ENCODE results near the gene PTPN11. TPM values are rescaled to one million over a fixed set of nuclear protein-coding genes. Genes with fewer than 3 reads are reported as not detected.
"Not testable (repeated sequence)": the region's sequence is repeated elsewhere in the genome, so short reads cannot be mapped to it uniquely, and the experiment has no call there.

The PTPN11 gene
- total and polyA plus RNA-seq, 2 donors from 2014 or later = 20.0 to 105 TPM

DNA sequence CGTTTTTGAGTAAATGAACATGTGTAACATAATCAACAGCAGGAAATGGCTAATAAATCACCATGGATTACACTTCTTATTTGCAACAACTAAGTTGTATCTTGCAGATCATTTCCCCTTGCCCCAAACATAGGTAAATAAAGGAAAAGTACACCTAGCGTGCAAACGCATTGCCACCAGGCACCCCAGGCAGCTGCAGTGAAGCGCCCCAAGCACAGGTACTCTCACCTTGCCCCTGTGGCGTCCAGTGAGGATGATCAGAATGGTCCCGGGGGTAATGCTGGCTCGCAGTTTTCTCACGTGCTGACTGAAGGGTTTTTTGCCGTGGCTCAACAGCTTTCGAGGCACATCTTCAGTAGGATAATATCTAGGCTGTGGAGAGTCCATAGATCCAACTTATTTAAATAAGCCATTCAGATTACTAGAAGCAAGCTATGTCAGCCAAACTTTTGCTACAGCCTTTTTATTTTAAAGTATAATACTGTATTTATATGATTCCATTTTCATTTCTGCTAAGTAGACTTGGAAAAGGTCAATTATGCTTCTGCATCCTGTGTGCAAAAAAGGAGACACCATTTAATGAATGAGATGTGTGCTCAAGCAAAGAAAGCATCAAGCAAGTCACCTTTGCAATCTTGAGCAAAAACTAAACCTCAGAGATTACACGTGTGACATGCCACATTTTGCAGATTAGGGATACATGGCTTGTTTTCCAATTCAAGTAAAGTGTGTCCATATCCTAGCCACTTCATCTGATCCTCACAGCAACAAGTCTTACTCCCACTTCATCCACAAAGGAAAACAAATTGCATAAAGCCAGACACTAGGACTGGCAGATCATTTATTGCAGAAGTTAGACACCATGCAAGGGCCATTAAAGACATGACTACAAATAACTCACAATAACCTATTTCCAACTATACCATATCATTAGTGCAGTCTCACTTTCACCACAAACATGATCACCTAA is 11.9 kb upstream of the PTPN11 start:
- H3K36me3 ChIP-seq (ENCODE audit: control insufficient read depth in 2 of 3, insufficient read depth in 3 of 3, low read length in 3 of 3) = peaks cover 9 to 34% (median 20%) of the 10 kb centered on the region in 3 donors
- H3K9me3 ChIP-seq (ENCODE audit: control insufficient read depth in 2 of 3, insufficient read depth in 1 of 3, low read length in 3 of 3) = no peaks in the 10 kb centered on the region
- H3K27me3 ChIP-seq (ENCODE audit: control insufficient read depth, insufficient read depth, low read length) = no peaks in the 10 kb centered on the region
- no peak overlapping the region for H3K27ac ChIP-seq (ENCODE audit: low read depth in 2 of 2, low read length in 2 of 2)
- FAIRE-seq (no peak), DNase-seq (no peak)
- H3K4me1 ChIP-seq (ENCODE audit: control insufficient read depth in 2 of 3, insufficient read depth in 2 of 3, low read depth in 1 of 3, low read length in 3 of 3) = peaks cover 0 to 11% (median 5%) of the 10 kb centered on the region in 3 donors
- no peak overlapping the region for H3K4me3 ChIP-seq (ENCODE audit: low read length in 3 of 3)
- intact Hi-C loops (cut with DNase I) = no loop called here
- TF ChIP-seq, protein P1, sequence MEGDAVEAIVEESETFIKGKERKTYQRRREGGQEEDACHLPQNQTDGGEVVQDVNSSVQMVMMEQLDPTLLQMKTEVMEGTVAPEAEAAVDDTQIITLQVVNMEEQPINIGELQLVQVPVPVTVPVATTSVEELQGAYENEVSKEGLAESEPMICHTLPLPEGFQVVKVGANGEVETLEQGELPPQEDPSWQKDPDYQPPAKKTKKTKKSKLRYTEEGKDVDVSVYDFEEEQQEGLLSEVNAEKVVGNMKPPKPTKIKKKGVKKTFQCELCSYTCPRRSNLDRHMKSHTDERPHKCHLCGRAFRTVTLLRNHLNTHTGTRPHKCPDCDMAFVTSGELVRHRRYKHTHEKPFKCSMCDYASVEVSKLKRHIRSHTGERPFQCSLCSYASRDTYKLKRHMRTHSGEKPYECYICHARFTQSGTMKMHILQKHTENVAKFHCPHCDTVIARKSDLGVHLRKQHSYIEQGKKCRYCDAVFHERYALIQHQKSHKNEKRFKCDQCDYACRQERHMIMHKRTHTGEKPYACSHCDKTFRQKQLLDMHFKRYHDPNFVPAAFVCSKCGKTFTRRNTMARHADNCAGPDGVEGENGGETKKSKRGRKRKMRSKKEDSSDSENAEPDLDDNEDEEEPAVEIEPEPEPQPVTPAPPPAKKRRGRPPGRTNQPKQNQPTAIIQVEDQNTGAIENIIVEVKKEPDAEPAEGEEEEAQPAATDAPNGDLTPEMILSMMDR (IDR thresholded peaks at IDR 0.05; ENCODE audit: borderline replicate concordance, extremely low read depth, insufficient read depth) = no peak
- no peak overlapping the region for H3K9ac ChIP-seq (ENCODE audit: low read length in 3 of 3)

DNA sequence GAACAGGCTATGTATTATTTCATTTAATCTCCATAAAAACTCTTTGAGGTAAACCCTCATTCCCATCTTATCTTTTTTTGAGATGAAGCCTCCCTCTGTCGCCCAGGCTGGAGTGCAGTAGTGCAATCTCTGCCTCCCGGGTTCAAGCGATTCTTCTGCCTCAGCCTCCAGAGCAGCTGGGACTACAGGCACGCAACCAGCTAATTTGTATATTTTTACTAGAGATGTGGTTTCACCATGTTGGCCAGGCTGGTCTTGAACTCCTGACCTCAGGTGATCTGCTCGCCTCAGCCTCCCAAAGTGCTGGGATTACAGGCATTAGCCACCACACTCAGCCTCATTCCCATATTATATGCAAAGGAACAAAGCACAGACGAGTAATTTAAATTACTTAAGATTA is 11.1 kb upstream of the PTPN11 start:
- FAIRE-seq; intact Hi-C loops (cut with DNase I); H3K4me3 ChIP-seq (ENCODE audit: low read length in 3 of 3); DNase-seq; H3K27ac ChIP-seq (ENCODE audit: low read depth in 2 of 2, low read length in 2 of 2); H3K9me3 ChIP-seq (ENCODE audit: control insufficient read depth in 2 of 3, insufficient read depth in 1 of 3, low read length in 3 of 3); H3K27me3 ChIP-seq (ENCODE audit: control insufficient read depth, insufficient read depth, low read length): not testable (repeated sequence)
- Histone ChIP-seq H3K36me3 (ENCODE audit: control insufficient read depth in 2 of 3, insufficient read depth in 3 of 3, low read length in 3 of 3) (peaks cover 9 to 34% (median 20%) of the 10 kb centered on the region in 3 donors), H3K9ac (ENCODE audit: low read length in 3 of 3) (peak overlapping the region in 1 of 3 donors; percentile 85), H3K4me1 (ENCODE audit: control insufficient read depth in 2 of 3, insufficient read depth in 2 of 3, low read depth in 1 of 3, low read length in 3 of 3) (peaks cover 0 to 11% (median 5%) of the 10 kb centered on the region in 3 donors)

DNA sequence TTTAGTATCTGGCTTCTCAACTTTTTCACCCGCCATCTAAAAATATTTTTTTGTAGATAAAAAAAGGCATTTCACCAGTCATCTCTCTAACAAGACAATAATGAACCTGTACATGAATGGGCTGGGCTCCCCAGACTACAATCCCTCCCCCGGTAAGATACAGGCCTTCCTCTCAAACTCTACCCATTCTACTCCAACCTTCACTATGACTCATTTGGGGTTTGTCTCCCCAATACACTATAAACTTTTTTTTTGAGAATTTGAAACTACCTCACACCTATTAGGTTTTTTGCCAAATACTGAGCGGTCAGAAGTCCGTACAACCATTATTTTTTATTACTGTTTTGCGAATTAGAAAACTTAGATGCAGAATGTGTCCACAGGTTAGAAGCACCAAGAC is 10.1 kb upstream of the PTPN11 start:
- TF ChIP-seq, protein P1 (IDR thresholded peaks at IDR 0.05; ENCODE audit: borderline replicate concordance, extremely low read depth, insufficient read depth) = no peak
- Histone ChIP-seq H3K27me3 (ENCODE audit: control insufficient read depth, insufficient read depth, low read length) (no peaks in the 10 kb centered on the region), H3K27ac (ENCODE audit: low read depth in 2 of 2, low read length in 2 of 2) (peak overlapping the region; percentile 85 to 93), H3K4me3 (ENCODE audit: low read length in 3 of 3) (peak overlapping the region; percentile 82 to 97 (median 93)), H3K36me3 (ENCODE audit: control insufficient read depth in 2 of 3, insufficient read depth in 3 of 3, low read length in 3 of 3) (peaks cover 9 to 34% (median 20%) of the 10 kb centered on the region in 3 donors), H3K4me1 (ENCODE audit: control insufficient read depth in 2 of 3, insufficient read depth in 2 of 3, low read depth in 1 of 3, low read length in 3 of 3) (peaks cover 0 to 11% (median 5%) of the 10 kb centered on the region in 3 donors), H3K9me3 (ENCODE audit: control insufficient read depth in 2 of 3, insufficient read depth in 1 of 3, low read length in 3 of 3) (no peaks in the 10 kb centered on the region), H3K9ac (ENCODE audit: low read length in 3 of 3) (peak overlapping the region; percentile 85 to 99 (median 98))
- no peak for FAIRE-seq
- DNase-seq = no peak
- intact Hi-C loops (cut with DNase I) = no loop called here

Measured in kidney (tissue), 14 donors.